Astrocyte (in vitro differentiated cells and primary cell): ENCODE measurements around the gene PARM1. TPM values are rescaled to one million over a fixed set of nuclear protein-coding genes. Genes with fewer than 3 reads are reported as not detected.

ENCODE experiments used
- DNase-seq: peaks from one replicate; pipeline ENCODE4 v3.0.0-alpha.2; 2010; ENCODE audit warnings: low read depth
- FAIRE-seq: peaks from 2 replicates; lab custom pipeline; 2011; peaks lifted over from hg19 to GRCh38; lab: Jason Lieb, UNC
- H2AFZ ChIP-seq: 2 replicates; pipeline ENCODE4 v1.6.0; 2012; ENCODE audit warnings: low read depth, low read length, inconsistent platforms
- H3K27ac ChIP-seq: 2 replicates; pipeline ENCODE4 v1.5.1; 2011; ENCODE audit warnings: low read depth, low read length, inconsistent platforms
- H3K27me3 ChIP-seq: 2 replicates; pipeline ENCODE4 v1.6.0; 2011; ENCODE audit warnings: low read length, inconsistent platforms; ENCODE audit not compliant: insufficient read depth
- H3K36me3 ChIP-seq: 2 replicates; pipeline ENCODE4 v1.5.1; 2011; ENCODE audit warnings: low read length, inconsistent platforms; ENCODE audit not compliant: insufficient read depth
- H3K4me1 ChIP-seq: 2 replicates; pipeline ENCODE4 v1.5.1; 2011; ENCODE audit warnings: low read length, inconsistent platforms; ENCODE audit not compliant: insufficient read depth
- H3K4me2 ChIP-seq: 2 replicates; pipeline ENCODE4 v1.6.0; 2012; ENCODE audit warnings: low read length, inconsistent platforms
- H3K4me3 ChIP-seq: 2 replicates; pipeline ENCODE4 v1.5.1; 2011; ENCODE audit warnings: low read depth, mild to moderate bottlenecking, low read length, inconsistent platforms; ENCODE audit not compliant: insufficient read depth
- H3K79me2 ChIP-seq: 2 replicates; pipeline ENCODE4 v1.6.0; 2012; ENCODE audit warnings: mild to moderate bottlenecking, low read length, inconsistent platforms; ENCODE audit not compliant: insufficient read depth
- H3K9ac ChIP-seq: 2 replicates; pipeline ENCODE4 v1.6.0; 2012; ENCODE audit warnings: mild to moderate bottlenecking, low read length, inconsistent platforms
- H3K9me3 ChIP-seq: 2 replicates; pipeline ENCODE4 v1.5.1; 2012; ENCODE audit warnings: low read depth, mild to moderate bottlenecking, low read length, inconsistent platforms; ENCODE audit not compliant: insufficient read depth
- H4K20me1 ChIP-seq: 2 replicates; pipeline ENCODE4 v1.6.0; 2012; ENCODE audit warnings: low read length, inconsistent platforms; ENCODE audit not compliant: insufficient read depth
- H3K27ac Mint-ChIP-seq: one replicate; pipeline ENCODE4 v1.8.0; 2021; ENCODE audit warnings: mild to moderate bottlenecking, mixed read lengths; ENCODE audit not compliant: unreplicated experiment
- H3K27me3 Mint-ChIP-seq: one replicate; pipeline ENCODE4 v1.8.0; 2021; ENCODE audit warnings: low read depth, mixed read lengths; ENCODE audit not compliant: unreplicated experiment
- H3K36me3 Mint-ChIP-seq: one replicate; pipeline ENCODE4 v1.8.0; 2021; ENCODE audit warnings: low read depth, mixed read lengths; ENCODE audit not compliant: unreplicated experiment
- H3K4me1 Mint-ChIP-seq: one replicate; pipeline ENCODE4 v1.8.0; 2021; ENCODE audit warnings: low read depth, mixed read lengths; ENCODE audit not compliant: unreplicated experiment
- H3K4me3 Mint-ChIP-seq: one replicate; pipeline ENCODE4 v1.8.0; 2021; ENCODE audit warnings: mild to moderate bottlenecking, moderate library complexity, mixed read lengths; ENCODE audit not compliant: unreplicated experiment
- H3K9me3 Mint-ChIP-seq: one replicate; pipeline ENCODE4 v1.8.0; 2021; ENCODE audit warnings: mild to moderate bottlenecking, mixed read lengths; ENCODE audit not compliant: unreplicated experiment
- CTCF ChIP-seq: IDR thresholded peaks from 2 replicates; pipeline ENCODE4 v1.5.1; 2011; ENCODE audit warnings: low read depth, mild to moderate bottlenecking, inconsistent platforms, low read length, moderate library complexity; ENCODE audit not compliant: insufficient read depth
- EZH2 ChIP-seq: IDR thresholded peaks from 2 replicates; pipeline ENCODE4 v1.6.1; 2012; ENCODE audit warnings: mild to moderate bottlenecking, low read length, inconsistent platforms; ENCODE audit not compliant: insufficient read depth
- total RNA-seq: library from RNA; stranded (reverse); gene quantifications from 2 replicates; pipeline ENCODE4 v1.2.1, GENCODE V29; 2021

Gene PARM1
- total RNA-seq, 1 donor from 2014 or later, result 1.2 TPM

GRCh38 chr4:75009138-75009537, 76.2 kb downstream of the PARM1 start:
- no peak overlapping the region for H3K27ac Mint-ChIP-seq
- peaks cover 1% of the 10 kb centered on the region for H3K4me1 Mint-ChIP-seq
- no peaks in the 10 kb centered on the region for H3K27me3 Mint-ChIP-seq
- no peak overlapping the region for H2AFZ ChIP-seq
- DNase-seq, result no peak
- H3K27me3 ChIP-seq, result no peaks in the 10 kb centered on the region
- no peaks in the 10 kb centered on the region for H3K36me3 Mint-ChIP-seq
- H3K4me3 ChIP-seq, result no peak overlapping the region
- H3K4me2 ChIP-seq, result no peak overlapping the region
- no peak for TF ChIP-seq CTCF
- TF ChIP-seq EZH2, result no peak
- FAIRE-seq, result no peak
- H4K20me1 ChIP-seq, result no peaks in the 10 kb centered on the region
- no peak overlapping the region for H3K27ac ChIP-seq
- no peaks in the 10 kb centered on the region for H3K4me1 ChIP-seq
- H3K79me2 ChIP-seq, result no peaks in the 10 kb centered on the region
- no peaks in the 10 kb centered on the region for H3K9me3 ChIP-seq
- H3K36me3 ChIP-seq, result no peaks in the 10 kb centered on the region
- no peak overlapping the region for H3K4me3 Mint-ChIP-seq
- peaks cover 3% of the 10 kb centered on the region for H3K9me3 Mint-ChIP-seq
- H3K9ac ChIP-seq, result no peak overlapping the region

GRCh38 chr4:75011131-75011795, 78.3 kb downstream of the PARM1 start:
- Histone ChIP-seq H3K9me3 (no peaks in the 10 kb centered on the region), H4K20me1 (no peaks in the 10 kb centered on the region), H3K4me1 (no peaks in the 10 kb centered on the region), H3K4me3 (no peak overlapping the region), H3K27me3 (no peaks in the 10 kb centered on the region), H3K9ac (no peak overlapping the region), H3K36me3 (no peaks in the 10 kb centered on the region), H2AFZ (no peak overlapping the region), H3K27ac (no peak overlapping the region), H3K4me2 (no peak overlapping the region), H3K79me2 (no peaks in the 10 kb centered on the region)
- TF ChIP-seq EZH2 (no peak), CTCF (no peak)
- H3K27ac Mint-ChIP-seq, result no peak overlapping the region
- FAIRE-seq, result no peak
- no peaks in the 10 kb centered on the region for H3K4me1 Mint-ChIP-seq
- no peak overlapping the region for H3K4me3 Mint-ChIP-seq
- peaks cover under 1% of the 10 kb centered on the region for H3K9me3 Mint-ChIP-seq
- DNase-seq, result no peak
- H3K36me3 Mint-ChIP-seq, result no peaks in the 10 kb centered on the region
- no peaks in the 10 kb centered on the region for H3K27me3 Mint-ChIP-seq

DNA sequence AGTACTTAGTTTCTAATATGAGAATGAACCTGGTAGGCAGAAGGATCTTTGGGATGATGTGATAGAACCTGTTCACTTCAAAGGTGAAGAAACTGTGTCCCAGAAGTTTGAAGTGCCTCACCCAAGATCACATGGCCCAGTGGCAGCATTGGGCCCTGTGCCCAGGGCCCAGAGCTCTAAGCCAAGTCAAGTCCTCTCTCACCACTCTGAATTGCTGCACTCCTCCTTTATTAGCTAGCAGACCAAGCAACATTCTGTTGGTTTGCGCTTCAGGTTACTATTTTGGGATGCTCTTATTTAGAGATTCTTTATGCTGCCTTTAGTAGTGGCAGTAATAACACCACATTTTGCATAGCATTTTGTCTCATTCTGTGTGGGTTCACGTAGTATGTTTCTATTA, 82.7 kb downstream of the PARM1 start:
- no peaks in the 10 kb centered on the region for H3K36me3 ChIP-seq
- no peak for FAIRE-seq

More for the DNA sequence above, 82.7 kb downstream of the PARM1 start:
- no peak for DNase-seq
- no peak overlapping the region for H3K4me3 Mint-ChIP-seq
- H3K4me1 ChIP-seq, result no peaks in the 10 kb centered on the region
- no peak overlapping the region for H3K4me3 ChIP-seq
- H3K9me3 ChIP-seq, result peaks cover 3% of the 10 kb centered on the region
- no peaks in the 10 kb centered on the region for H3K27me3 ChIP-seq
- no peaks in the 10 kb centered on the region for H3K4me1 Mint-ChIP-seq
- H3K79me2 ChIP-seq, result no peaks in the 10 kb centered on the region
- no peak overlapping the region for H3K4me2 ChIP-seq
- H3K27ac Mint-ChIP-seq, result no peak overlapping the region
- no peaks in the 10 kb centered on the region for H3K9me3 Mint-ChIP-seq
- no peak overlapping the region for H3K9ac ChIP-seq
- H2AFZ ChIP-seq, result no peak overlapping the region
- H3K36me3 Mint-ChIP-seq, result no peaks in the 10 kb centered on the region
- H4K20me1 ChIP-seq, result no peaks in the 10 kb centered on the region
- no peak overlapping the region for H3K27ac ChIP-seq
- no peaks in the 10 kb centered on the region for H3K27me3 Mint-ChIP-seq
- TF ChIP-seq CTCF (no peak), EZH2 (no peak)
